T-helper 1 cell (primary cell): ENCODE data around the gene GNL3L.
"Not testable (repeated sequence)": the region's sequence is repeated elsewhere in the genome, so short reads cannot be mapped to it uniquely, and the experiment has no call there.

ENCODE experiments used
- DNase-seq, 5 donors: peaks; one replicate each; pipeline ENCODE4 v3.0.0-alpha.2; 2012 to 2020

GNL3L gene

DNA sequence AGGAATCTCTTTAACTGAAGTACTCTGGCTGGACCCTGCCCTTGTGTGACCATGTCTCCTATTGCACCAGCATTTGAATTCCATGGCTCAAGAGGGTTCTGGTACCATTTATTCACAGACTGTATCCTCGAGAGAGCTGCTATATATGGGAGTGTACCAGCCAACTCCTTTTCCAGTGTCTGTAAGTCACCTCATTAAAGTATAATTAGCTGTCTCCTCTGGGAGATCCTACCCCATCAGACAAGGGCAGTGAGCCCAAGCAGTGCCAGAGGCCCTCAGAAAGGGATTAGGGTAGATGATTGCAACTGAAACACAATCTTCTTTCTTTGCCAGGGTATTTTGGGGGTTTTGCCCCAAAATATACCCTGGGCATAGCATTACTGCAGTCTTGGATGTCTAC is 31.6 kb downstream of the GNL3L start:
- DNase-seq: no peak

DNA sequence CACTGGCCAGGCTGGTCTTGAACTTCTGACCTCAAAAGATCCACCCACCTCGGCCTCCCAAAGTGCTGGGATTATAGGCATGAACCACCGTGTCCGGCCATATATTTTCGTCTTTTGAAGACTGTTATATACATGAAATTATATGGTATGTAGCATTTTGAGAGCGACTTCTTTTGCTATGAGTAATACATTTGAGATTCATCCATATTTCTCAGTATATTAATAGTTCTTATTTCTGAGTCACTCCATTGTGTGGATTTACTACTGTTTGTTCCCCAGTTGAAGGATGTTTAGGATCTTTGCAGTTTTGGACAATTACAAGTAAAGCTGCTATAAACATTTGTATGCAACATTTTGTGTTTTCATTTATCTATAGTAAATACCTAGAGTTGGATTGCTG is 34.9 kb downstream of the GNL3L start:
- no peak for DNase-seq

DNA sequence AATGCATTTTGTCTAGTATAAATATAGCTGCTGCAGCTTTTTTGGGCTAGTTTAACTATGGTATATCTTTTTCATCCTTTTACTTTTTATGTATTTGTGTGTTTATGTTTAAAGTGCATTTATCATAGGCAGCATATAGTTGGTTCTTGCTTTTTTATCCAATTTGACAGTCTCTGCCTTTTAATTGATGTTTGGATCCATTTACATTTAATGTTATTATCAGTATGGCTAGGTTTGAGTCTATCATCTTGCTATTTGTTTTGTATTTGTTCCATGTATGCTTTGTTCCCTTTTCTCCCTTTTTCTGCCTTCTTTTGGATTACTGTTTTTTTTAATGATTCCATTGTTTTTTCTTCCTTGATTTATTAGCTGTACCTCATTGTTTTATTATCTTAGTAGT is 40.3 kb downstream of the GNL3L start:
- DNase-seq: no peak

DNA sequence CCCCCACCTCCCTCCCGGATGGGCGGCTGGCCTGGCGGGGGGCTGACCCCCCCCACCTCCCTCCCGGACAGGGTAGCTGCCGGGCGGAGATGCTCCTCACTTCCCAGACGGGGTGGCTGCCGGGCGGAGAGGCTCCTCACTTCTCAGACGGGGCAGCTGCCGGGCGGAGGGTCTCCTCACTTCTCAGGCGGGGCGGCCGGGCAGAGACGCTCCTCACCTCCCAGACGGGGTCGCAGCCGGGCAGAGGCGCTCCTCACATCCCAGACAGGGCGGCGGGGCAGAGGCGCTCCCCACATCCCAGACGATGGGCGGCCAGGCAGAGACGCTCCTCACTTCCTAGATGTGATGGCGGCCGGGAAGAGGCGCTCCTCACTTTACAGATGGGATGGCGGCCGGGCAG is 42.6 kb downstream of the GNL3L start:
- DNase-seq: not testable (repeated sequence)

DNA sequence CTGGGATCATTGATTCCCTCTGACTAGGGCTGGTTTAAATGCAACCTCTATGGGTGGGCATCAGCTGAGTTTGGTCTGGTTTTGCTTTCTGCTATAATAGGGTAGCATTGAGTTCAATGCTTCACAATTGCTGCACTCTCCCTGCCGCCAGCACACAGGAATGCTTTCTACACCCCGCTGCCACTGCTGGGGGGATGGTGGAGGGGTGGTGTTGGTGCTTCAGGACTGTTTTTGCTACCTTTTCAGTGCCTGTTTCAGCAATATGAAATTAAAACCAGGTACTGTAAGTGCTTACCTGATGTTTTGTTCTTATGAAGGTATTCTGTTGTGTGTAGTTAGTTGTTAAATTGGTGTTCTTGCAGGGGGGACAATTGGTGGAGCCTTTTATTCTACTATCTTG is 67.7 kb downstream of the GNL3L start:
- DNase-seq: no peak

DNA sequence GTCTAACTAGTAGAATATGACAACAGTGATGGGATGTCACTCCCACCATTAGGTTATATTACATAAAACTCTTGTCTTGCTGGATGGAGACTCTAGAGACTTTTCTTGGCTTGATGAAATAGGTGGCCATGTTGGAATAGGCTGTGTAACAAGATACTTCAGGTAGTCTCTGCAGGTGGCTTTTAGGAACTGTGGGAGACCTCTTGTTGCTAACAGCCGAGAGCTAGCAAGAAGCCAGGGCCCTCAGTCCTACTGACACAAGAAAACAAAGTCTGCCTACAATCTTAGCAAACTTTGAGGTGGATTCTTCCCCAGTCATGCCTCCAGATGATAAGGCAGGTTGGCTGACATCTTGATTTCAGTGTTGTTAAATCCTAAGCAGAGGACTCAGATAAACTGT is 72.5 kb downstream of the GNL3L start:
- no peak for DNase-seq
